Measurements from ENCODE around the gene ATRNL1. TPM values are rescaled to one million over a fixed set of nuclear protein-coding genes. Genes with fewer than 3 reads are reported as not detected.

ATRNL1 gene
- total RNA-seq, 1 experiment from 2014 or later, result 1.3 TPM

DNA sequence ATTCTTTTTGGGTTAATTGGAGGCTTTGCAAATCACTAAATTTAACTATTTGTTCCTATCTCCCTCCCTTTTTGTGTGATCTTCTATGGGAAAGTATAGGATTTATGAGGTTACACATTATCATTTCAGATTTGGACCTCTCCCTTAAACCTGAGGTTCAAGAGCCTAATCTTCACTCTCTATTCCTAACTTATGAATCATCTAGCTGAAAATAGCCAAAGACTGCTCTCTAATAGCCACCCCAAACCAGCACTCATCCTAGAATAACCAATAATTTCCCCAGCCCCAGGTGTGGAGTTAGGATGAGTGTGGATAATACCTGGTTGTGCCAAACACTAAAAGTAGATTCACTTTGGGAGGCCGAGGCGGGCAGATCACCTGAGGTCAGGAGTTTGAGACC is 680.7 kb downstream of the ATRNL1 start (continued):
- TF ChIP-seq TCF7L2 (IDR thresholded peaks at IDR 0.05; ENCODE audit: borderline replicate concordance, extremely low read depth, insufficient read depth, insufficient read length) (no peak), POLR2A (IDR thresholded peaks at IDR 0.05; ENCODE audit: borderline replicate concordance, extremely low read depth, insufficient read depth, insufficient read length) (no peak), POLR2AphosphoS5 (IDR thresholded peaks at IDR 0.05; ENCODE audit: low read depth, low read length) (no peak), JUND (IDR thresholded peaks at IDR 0.05) (no peak)

DNA sequence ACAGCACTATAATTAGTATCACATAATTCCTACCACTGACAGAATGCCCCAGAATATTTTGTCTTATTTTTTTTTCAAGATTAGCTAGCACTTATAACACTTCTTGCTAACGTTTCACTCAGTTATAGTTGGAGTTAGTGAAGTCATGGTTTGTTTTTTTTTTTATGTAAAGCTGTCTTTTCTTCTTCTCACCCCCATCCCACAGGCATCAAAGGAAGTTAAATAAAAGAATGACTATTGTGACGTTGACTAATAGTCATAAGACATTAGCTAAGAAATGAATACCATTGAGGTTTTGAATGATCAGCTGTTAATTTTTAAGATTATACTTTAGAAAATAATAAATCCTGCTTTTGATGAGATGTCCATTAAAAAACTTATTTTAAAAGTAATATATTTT is 681.6 kb downstream of the ATRNL1 start:
- ChIA-PET RAD21 (ENCODE audit: low non-redundant PET in 1 of 2, low total read pairs in 2 of 2, uncharacterized antibody in 2 of 2, unreplicated experiment in 2 of 2) (no interaction called here), POLR2A (no interaction called here), CTCF (no interaction called here)
- Histone ChIP-seq H3K36me3 (ENCODE audit: control insufficient read depth in 1 of 2, insufficient read depth in 2 of 2, low read length in 2 of 2) (no peaks in the 10 kb centered on the region), H3K9me3 (ENCODE audit: control insufficient read depth in 1 of 2, insufficient read depth in 1 of 2, low read depth in 1 of 2, low read length in 2 of 2) (no peaks in the 10 kb centered on the region), H2AFZ (ENCODE audit: low read depth, low read length, poor library complexity, severe bottlenecking) (no peak overlapping the region), H3K4me3 (replicated peaks in 1 of 2; ENCODE audit: low read depth in 1 of 2, low read length in 2 of 2) (no peak overlapping the region), H3K9me2 (ENCODE audit: insufficient read depth) (no peaks in the 10 kb centered on the region), H3K9ac (ENCODE audit: low read length) (no peak overlapping the region), H3K4me2 (ENCODE audit: low read length) (no peak overlapping the region), H3K27me3 (ENCODE audit: insufficient read depth, low read length) (peaks cover 16% of the 10 kb centered on the region; the same call in 1 of the 2 replicates), H3K4me1 (ENCODE audit: control insufficient read depth in 1 of 2, insufficient read depth in 2 of 2, low read length in 2 of 2) (no peaks in the 10 kb centered on the region), H3K79me2 (ENCODE audit: insufficient read depth, low read length) (no peaks in the 10 kb centered on the region), H3K27ac (ENCODE audit: low read depth, low read length) (no peak overlapping the region), H4K20me1 (ENCODE audit: insufficient read depth) (no peaks in the 10 kb centered on the region)
- DNase-seq (ENCODE audit: low read depth, low spot score) (no peak), ATAC-seq (no peak)
- no peak for TF ChIP-seq JUND (IDR thresholded peaks at IDR 0.05)
- no peak for TF ChIP-seq TCF7L2 (IDR thresholded peaks at IDR 0.05; ENCODE audit: borderline replicate concordance, extremely low read depth, insufficient read depth, insufficient read length)
- no peak for TF ChIP-seq FOSL1 (IDR thresholded peaks at IDR 0.05; ENCODE audit: low read depth)
- TF ChIP-seq, protein P1, sequence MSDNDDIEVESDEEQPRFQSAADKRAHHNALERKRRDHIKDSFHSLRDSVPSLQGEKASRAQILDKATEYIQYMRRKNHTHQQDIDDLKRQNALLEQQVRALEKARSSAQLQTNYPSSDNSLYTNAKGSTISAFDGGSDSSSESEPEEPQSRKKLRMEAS (IDR thresholded peaks at IDR 0.05), result no peak
- TF ChIP-seq POLR2AphosphoS5 (IDR thresholded peaks at IDR 0.05; ENCODE audit: low read depth, low read length), result no peak
- TF ChIP-seq ZFX (IDR thresholded peaks at IDR 0.05), result no peak
- intact Hi-C loops (cut with micrococcal nuclease), result no loop called here
- BruUV-seq (replicated peaks), result no TSS peak

DNA sequence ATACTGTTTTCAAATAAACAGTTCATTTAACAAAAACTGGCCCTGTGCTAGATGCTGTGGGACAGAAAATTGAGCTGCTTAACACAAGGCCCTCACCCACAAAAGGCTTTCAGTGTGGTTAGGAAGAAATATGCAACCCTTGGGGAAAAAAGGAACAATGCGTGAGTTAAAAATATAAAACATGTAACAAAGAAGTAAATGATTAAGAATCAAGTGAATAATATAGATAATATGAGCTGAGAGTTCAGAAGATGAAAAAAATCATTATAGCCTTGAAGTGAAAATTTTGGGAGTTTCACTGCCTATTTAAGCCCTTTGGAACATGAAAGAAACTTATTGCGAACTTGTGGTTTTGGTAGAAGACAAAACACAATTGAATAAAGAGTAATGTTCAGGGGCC is 684.5 kb downstream of the ATRNL1 start:
- H3K36me3 ChIP-seq (ENCODE audit: control insufficient read depth in 1 of 2, insufficient read depth in 2 of 2, low read length in 2 of 2), result no peaks in the 10 kb centered on the region
- no peak overlapping the region for H3K9ac ChIP-seq (ENCODE audit: low read length)
- H3K79me2 ChIP-seq (ENCODE audit: insufficient read depth, low read length), result no peaks in the 10 kb centered on the region
- intact Hi-C loops (cut with micrococcal nuclease), result no loop called here
- CTCF ChIA-PET, result no interaction called here
- DNase-seq (ENCODE audit: low read depth, low spot score) (no peak), ATAC-seq (no peak)
- H2AFZ ChIP-seq (ENCODE audit: low read depth, low read length, poor library complexity, severe bottlenecking), result no peak overlapping the region
- no peak overlapping the region for H3K4me3 ChIP-seq (replicated peaks in 1 of 2; ENCODE audit: low read depth in 1 of 2, low read length in 2 of 2)
- RAD21 ChIA-PET (ENCODE audit: low non-redundant PET in 1 of 2, low total read pairs in 2 of 2, uncharacterized antibody in 2 of 2, unreplicated experiment in 2 of 2), result no interaction called here
- H3K4me2 ChIP-seq (ENCODE audit: low read length), result no peak overlapping the region
- POLR2A ChIA-PET, result no interaction called here
- H3K27me3 ChIP-seq (ENCODE audit: insufficient read depth, low read length), result peaks cover 28% of the 10 kb centered on the region; the same call in 1 of the 2 replicates
- H3K27ac ChIP-seq (ENCODE audit: low read depth, low read length), result no peak overlapping the region
- H3K9me2 ChIP-seq (ENCODE audit: insufficient read depth), result no peaks in the 10 kb centered on the region
- no peaks in the 10 kb centered on the region for H3K9me3 ChIP-seq (ENCODE audit: control insufficient read depth in 1 of 2, insufficient read depth in 1 of 2, low read depth in 1 of 2, low read length in 2 of 2)
- H3K4me1 ChIP-seq (ENCODE audit: control insufficient read depth in 1 of 2, insufficient read depth in 2 of 2, low read length in 2 of 2), result no peaks in the 10 kb centered on the region
- no TSS peak for BruUV-seq (replicated peaks)
- no peaks in the 10 kb centered on the region for H4K20me1 ChIP-seq (ENCODE audit: insufficient read depth)
- TF ChIP-seq FOSL1 (IDR thresholded peaks at IDR 0.05; ENCODE audit: low read depth) (no peak), POLR2AphosphoS5 (IDR thresholded peaks at IDR 0.05; ENCODE audit: low read depth, low read length) (no peak), CEBPB (IDR thresholded peaks at IDR 0.05; ENCODE audit: low read depth) (no peak), ZFX (IDR thresholded peaks at IDR 0.05) (no peak), EGR1 (IDR thresholded peaks at IDR 0.05; ENCODE audit: low read depth) (no peak), ELF1 (IDR thresholded peaks at IDR 0.05; ENCODE audit: borderline replicate concordance, low read depth) (no peak), POLR2A (IDR thresholded peaks at IDR 0.05; ENCODE audit: borderline replicate concordance, extremely low read depth, insufficient read depth, insufficient read length) (no peak), CBX3 (IDR thresholded peaks at IDR 0.05; ENCODE audit: low read depth) (no peak), EZH2 (IDR thresholded peaks at IDR 0.05) (no peak)
- TF ChIP-seq, protein P2, sequence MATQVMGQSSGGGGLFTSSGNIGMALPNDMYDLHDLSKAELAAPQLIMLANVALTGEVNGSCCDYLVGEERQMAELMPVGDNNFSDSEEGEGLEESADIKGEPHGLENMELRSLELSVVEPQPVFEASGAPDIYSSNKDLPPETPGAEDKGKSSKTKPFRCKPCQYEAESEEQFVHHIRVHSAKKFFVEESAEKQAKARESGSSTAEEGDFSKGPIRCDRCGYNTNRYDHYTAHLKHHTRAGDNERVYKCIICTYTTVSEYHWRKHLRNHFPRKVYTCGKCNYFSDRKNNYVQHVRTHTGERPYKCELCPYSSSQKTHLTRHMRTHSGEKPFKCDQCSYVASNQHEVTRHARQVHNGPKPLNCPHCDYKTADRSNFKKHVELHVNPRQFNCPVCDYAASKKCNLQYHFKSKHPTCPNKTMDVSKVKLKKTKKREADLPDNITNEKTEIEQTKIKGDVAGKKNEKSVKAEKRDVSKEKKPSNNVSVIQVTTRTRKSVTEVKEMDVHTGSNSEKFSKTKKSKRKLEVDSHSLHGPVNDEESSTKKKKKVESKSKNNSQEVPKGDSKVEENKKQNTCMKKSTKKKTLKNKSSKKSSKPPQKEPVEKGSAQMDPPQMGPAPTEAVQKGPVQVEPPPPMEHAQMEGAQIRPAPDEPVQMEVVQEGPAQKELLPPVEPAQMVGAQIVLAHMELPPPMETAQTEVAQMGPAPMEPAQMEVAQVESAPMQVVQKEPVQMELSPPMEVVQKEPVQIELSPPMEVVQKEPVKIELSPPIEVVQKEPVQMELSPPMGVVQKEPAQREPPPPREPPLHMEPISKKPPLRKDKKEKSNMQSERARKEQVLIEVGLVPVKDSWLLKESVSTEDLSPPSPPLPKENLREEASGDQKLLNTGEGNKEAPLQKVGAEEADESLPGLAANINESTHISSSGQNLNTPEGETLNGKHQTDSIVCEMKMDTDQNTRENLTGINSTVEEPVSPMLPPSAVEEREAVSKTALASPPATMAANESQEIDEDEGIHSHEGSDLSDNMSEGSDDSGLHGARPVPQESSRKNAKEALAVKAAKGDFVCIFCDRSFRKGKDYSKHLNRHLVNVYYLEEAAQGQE (IDR thresholded peaks at IDR 0.05; ENCODE audit: low read depth), result no peak
- TF ChIP-seq, protein P3, sequence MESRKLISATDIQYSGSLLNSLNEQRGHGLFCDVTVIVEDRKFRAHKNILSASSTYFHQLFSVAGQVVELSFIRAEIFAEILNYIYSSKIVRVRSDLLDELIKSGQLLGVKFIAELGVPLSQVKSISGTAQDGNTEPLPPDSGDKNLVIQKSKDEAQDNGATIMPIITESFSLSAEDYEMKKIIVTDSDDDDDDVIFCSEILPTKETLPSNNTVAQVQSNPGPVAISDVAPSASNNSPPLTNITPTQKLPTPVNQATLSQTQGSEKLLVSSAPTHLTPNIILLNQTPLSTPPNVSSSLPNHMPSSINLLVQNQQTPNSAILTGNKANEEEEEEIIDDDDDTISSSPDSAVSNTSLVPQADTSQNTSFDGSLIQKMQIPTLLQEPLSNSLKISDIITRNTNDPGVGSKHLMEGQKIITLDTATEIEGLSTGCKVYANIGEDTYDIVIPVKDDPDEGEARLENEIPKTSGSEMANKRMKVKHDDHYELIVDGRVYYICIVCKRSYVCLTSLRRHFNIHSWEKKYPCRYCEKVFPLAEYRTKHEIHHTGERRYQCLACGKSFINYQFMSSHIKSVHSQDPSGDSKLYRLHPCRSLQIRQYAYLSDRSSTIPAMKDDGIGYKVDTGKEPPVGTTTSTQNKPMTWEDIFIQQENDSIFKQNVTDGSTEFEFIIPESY (IDR thresholded peaks at IDR 0.05; ENCODE audit: extremely low read depth, insufficient replicate concordance, low read length), result no peak
